ENCODE results near the gene PRDM15. TPM values are rescaled to one million over a fixed set of nuclear protein-coding genes. Genes with fewer than 3 reads are reported as not detected.

The PRDM15 gene
- total RNA-seq, 1 donor from 2014 or later: 7.6 TPM

DNA sequence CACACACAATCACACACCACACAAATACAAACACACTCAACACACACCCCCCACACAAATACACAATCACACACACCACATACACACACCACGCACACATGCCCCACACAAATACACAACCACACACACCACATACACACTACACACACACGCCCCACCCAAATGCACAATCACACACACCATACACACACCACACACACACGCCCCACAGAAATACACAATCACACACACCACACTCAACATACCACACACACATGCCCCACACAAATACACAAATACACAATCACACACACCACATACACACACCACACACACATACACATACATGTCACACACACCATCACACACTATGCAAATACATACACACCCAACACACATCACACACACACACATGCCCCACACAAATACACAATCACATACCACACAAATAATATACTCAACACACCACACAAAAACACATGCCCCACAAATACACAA is 50.2 kb downstream of the PRDM15 start:
- no peak for DNase-seq (ENCODE audit: extremely low read depth, low read depth, low spot score)

DNA sequence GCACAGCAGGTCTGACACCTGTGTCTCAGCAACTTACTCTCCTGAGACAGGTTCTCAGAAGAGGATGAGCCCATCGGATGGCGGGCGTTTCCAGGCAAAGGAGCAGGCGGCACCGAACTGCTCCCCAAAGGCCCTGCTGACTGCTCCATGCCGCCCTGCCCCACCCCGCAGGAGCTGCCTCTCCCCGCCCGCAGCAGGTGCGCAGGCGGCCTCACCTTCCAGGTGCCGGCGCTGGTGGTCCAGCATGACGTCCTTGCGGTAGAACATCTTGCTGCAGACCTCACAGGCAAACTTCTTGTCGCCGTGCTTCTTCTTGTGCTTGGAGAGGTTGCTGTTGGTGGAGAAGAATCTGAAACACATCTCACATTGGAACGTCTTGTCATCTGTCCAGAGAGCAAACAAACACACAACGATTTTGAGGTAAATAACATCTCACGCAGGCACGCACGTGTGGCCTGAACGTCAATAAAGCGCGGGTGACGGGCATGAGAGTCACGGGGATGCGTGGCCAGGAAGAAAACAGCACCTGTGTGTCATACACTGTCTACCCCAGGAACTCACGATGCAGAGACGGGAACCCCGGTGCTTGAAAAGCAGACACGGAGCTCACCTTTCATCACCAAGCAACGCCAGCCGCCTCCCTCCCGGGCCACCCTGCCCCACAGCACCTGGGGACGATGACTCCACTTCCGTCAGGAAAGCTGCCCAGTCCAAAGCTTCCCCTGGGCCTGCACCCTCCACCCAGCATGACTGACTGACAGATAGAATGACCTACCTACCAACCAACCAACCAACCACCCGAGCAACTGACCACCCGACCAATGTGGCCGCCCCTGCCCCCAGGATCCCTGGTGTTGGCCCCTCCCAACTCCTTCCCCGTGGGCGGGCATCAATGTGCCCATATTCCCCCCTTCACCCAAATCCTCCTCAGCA is 50.9 kb downstream of the PRDM15 start:
- no peak for DNase-seq (ENCODE audit: extremely low read depth, low read depth, low spot score)

DNA sequence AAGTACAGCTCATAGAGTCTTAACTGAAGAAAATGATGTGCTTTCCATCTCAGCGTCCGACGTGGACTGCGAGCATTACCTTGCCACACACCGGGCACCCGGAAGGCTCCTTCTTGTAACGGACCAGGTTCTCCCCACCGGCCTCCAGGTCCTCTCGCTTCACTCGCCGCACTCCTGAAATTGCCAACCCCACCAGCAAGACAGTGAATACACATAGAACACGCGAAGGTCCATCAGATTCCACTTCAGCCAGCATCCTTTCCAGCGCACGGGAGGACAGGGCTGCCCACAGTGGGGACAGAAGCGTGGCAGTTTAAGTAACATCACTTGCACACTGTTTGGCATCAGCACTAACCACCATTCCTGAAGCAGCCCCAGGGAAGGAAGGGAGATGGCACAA is 53.3 kb downstream of the PRDM15 start:
- DNase-seq (ENCODE audit: extremely low read depth, low read depth, low spot score): no peak

DNA sequence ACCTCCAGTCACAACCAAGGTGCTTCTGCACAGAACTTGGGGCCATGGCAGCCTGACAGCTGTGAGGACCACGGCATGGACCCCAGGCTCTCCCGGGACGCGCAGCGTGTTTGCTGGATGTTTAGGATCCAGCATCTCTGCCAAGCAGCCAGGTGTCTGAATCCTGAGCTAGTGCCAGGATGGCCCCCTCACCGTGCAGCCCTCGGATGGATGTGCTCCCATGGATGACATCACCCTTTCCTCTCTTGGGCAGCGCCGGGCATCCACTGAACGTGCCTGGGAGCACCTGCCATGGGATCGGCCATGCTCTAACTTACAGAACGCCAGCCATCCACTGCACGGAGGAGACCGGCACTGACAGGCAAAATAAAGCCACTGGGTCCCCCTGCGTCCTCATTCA is 53.9 kb downstream of the PRDM15 start:
- no peak for DNase-seq (ENCODE audit: extremely low read depth, low read depth, low spot score)

DNA sequence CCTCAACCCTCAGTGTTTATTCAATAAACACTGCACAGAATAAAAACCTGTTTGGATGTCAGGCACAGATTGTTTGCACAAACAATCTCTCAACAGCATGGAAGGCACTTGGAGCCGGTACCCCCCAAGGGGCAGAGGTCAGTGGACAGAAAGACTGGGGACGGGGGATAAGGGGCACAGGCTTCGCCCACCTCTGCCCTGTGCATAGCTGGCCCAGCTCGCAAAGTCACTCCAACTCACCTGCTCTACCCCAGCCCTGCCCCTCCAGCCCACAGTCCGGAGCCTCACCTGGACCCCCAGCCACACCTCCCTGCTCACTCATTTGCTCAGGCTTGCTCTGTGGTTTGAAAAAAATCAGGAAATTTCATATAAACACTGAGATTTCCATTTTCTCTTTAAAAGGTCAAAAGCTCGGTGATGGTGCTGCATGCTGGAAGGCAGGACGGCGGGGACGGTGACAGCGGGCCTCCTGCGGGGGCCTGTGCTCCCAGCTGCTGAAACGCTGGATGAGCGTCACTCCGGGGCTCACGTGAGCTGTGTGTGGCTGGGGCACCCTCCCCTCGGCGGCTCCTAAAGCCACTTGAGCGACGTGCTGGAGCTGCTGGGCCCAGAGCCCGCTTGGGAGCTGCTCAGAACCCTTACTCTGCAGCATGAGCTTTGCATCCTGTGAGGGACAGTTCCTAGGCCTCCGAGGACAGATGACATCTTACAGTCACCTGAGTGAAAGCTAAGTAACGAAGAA is 54.5 kb downstream of the PRDM15 start:
- no peak for DNase-seq (ENCODE audit: extremely low read depth, low read depth, low spot score)

DNA sequence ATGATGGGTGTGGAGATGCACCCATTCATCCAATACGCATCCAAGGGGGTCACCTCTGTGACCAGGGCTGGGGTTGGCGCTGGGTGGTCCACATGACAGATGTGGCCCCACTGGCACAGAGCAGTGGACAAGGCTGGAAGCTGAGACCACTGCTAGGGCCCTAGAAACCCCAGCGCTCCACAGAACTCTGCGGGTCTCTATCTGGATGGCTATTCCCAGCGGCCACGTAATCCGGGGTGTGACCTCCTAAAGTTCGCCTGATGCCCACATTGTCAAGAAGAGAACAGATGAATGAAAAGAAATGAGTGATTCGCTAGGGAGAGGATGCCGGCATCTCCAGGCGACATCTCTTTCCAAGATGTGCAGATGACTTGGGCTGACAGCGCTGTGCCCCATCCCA is 55.2 kb downstream of the PRDM15 start:
- no peak for DNase-seq (ENCODE audit: extremely low read depth, low read depth, low spot score)

DNA sequence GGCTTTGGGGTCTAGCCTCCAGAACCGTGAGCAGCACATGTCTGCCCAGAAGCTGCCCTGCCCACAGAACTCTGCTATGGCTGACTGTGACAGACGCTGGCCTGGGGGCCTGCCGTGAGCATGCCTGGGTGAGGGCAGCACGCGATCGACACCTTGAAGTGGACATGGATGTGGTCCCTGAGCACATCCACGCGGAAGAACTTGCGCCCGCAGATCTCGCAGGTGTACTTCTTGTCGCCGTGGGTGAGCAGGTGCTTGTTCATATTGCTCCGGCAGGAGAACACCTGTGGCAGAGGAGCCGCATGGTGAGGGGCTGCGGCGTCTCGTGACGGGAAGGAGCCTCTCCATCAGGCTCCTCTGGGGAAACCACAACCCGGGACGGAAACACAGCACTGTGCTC is 56.0 kb downstream of the PRDM15 start:
- DNase-seq (ENCODE audit: extremely low read depth, low read depth, low spot score): no peak

DNA sequence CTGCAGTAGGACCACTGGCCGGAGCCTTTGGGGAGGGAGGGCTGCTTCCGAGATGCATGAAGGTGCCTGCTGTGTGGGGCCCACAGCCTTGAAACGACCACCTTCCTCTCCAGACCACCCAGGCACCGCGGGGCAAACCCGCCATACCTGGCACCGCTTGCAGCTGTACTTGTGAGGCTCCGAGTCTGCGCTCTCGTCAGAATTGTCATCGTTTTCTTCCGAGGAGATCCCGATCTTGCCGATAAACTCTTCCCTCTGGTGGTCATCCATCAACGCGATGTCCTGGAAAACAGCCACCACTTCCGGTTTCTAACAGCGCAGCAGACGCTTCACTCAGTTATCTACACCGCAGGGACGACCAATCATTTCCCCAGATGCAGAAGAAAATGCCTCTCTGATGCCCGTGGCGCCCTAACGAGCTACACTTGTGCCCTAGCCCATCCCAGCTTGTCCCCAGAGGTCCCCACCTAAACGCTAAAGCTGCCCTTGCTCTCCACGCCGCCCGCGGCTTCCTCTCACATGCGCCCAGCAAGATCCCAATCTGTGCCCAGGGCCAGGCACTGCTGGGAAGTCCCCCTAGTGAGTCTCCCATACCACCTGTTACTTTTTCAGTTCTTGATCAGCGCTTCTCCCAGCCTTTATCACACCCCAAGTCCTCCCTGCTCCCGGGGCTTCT is 57.2 kb downstream of the PRDM15 start:
- DNase-seq (ENCODE audit: extremely low read depth, low read depth, low spot score): no peak

DNA sequence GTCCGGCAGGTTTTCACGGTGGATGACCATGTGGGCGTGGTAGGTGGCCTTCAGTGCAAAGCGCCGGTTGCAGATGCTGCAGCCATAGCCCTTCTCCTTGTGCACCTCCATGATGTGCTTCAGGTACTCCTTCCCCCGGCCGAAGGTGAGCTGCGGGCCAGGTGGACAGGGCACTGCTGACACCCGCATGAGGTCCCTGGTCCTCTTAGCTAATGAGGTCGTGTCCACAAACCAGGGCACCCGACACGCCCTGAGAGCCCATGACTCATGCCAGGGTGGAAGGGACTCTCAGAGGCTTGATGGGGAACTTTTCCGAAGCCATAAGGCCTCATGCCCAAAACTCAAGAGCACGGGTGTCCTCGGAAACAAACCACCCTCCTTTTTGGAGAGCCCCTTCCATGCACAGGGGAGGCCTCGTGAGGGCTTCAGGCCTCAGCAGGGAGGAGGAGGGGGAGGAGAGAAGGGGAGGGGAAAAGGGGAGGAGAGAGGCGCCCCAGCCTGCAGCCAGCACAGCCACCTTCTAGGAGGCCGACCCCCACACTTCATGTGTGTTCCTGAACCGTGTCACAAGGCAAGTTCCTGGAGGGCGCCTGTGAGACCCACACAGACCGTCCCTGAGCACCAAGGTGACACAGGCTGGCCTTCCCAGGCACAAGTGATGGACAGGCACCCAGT is 57.9 kb downstream of the PRDM15 start:
- no peak for DNase-seq (ENCODE audit: extremely low read depth, low read depth, low spot score)

DNA sequence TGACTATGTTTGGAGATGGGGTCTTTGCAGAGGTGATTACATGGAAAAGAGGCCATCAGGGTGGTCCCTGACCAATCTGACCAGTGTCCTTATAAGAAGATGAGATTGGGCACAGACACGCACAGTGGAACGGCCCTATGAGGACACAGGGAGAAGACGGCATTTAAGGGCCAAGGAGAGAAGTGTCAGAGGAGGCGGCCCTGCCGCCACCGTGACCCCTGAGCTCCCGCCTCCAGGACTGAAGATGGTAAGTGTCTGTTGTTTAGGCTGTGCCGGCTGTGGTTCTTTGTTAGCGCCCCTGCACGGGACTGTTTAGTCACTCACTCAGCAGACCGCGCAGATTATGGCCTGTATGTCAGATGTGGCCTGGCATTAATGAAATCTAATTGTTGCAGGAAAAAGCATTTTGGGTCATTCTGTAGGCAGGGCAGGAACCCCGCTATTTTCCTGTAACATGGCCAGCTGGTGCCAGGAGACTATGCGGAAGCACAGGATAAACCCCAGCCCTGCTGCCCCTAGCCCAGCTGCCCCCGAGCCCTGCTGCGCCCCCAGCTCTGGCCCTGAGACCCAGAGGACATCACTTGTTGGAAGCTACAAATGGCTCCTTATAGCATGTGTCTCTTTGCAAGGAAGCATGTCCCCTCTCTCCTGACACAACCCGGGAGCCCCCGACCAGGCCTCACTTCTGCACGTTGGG is 58.6 kb downstream of the PRDM15 start:
- no peak for DNase-seq (ENCODE audit: extremely low read depth, low read depth, low spot score)

DNA sequence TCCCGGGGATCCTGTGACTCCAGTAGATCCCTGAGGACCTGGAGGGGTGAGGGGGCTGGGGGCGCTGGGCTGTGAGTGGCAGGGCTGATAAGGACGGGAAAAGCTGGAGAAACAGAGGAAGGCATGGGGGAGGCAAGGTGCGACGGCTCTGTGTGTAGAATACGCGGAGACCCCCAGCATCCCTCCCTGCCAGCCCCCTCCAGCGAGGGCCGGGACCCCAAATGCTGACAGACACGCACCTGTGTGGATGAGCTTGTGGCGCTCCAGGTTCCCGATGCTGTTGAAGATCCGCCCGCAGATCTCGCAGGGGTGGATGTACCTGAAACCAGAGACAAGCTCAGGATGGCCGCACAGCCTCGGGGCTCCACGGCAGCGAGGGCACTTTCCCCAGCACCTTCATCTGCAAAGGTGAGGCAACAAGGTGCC is 59.3 kb downstream of the PRDM15 start:
- DNase-seq (ENCODE audit: extremely low read depth, low read depth, low spot score): no peak

DNA sequence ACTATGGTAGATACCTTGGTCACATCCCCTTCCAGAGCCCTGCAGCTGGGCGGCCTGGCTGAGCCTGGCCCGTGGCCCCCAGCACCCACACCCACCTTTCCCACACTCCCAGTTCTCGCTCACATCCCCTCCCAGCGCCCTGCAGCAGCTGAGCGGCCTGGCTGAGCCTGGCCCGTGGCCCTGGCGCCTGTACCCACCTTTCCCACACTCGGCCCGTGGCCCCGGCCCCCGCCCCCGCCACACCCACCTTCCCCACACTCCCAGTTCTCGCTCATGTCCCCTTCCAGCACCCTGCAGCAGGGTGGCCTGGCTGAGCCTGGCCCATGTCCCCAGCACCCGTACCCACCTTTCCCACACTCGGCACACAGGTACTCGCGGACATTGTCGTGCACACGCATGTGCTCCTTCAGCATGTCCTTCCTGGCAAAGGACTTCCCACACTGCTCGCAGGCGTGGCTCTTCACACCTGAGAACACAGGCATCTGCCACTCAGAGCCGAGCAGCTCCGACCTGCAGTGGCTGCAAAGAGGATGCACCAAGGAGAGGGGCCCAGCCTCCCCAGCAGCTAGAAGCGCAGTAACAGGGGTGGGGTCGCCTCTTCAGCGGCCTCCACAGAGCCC is 59.8 kb downstream of the PRDM15 start:
- DNase-seq (ENCODE audit: extremely low read depth, low read depth, low spot score): no peak

DNA sequence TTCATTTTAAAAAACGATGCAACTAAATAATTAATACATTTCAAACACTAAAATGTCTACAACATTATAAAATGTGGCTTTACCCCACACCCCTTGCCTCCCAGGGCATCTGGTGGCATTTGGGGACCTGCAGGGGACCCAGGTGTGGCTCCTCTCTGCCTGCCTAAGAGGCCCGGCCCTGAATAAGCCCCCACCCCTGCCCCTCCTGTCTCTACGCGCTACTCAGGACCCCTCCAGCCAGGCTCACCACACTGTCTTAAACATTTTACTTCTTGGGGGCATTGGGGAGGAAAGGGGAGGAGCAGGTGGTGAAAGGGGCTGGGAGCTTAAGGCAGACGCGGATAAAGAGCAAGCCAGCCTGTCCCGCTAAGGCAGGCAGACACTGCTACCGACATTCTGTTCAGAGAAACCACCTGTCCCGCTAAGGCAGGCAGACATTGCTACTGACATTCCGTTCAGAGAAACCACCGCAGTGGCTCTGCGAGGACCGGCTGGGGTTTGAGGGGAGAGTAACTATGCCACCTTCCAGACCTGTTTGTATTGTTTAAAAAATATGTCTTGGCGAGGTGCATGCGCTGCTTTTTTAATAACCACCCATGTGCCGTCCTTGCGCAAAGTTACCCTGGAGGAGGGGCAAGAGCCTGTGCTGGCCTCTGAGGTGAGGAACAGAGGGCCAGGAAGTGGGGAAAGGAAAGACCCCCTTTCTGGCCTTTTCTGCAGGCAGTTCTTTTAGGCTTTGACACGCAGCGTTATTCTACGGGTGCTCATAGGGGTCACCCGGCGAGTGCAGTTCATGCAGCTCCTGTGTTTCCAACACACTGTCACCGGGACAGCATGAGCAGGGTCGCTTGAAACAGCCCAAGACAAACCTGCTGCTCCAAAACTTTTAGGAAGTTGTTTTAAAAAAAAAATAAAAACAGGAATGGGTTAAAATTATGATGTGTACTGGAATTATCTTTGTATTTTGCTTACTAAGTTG is 61.0 kb downstream of the PRDM15 start:
- no peak for DNase-seq (ENCODE audit: extremely low read depth, low read depth, low spot score)

DNA sequence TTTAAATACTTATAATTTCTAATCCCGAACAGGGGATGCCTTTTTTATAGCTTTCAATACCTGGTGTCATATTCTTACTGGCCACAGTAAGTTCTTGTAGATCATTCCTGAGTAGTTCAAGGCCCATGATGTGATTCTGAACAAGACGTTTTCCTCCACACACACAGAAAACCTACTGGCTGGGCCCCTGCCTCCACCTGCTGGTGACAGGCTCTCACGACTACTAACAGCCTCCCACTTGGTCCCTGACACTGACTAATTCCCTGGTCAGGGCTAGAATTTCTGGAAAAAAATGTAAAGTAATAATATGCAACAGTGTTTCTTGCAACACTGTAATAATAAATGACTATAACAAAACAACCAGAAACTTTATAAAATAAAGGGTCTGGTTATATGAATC is 61.9 kb downstream of the PRDM15 start:
- no peak for DNase-seq (ENCODE audit: extremely low read depth, low read depth, low spot score)

DNA sequence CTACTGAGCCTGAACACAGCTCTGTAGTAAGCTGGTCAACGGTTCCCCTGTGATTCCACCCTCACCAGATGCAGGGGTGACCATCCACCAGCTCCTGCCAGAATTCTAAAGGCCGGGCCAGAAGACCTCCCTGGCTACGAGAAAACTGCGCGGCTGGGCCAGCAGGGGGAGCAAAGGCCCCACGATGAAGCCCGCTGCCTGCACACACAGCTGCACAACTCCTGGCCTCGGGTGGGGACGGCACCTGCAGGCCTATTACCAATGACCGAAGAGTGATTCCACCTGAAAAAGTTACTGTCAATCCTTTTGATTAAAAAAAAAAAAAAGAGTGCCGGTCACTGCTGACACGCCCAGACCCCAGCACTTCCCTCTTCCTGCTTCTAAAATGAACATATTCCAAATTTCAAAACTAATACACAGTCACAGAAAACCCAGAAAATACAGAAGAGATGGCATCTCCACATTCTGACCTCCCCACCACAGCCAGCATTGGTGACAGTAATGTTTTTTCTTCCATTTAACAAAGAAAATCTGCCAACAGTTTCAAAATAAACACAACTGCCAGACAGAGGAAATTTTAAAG is 62.5 kb downstream of the PRDM15 start:
- no peak for DNase-seq (ENCODE audit: extremely low read depth, low read depth, low spot score)

DNA sequence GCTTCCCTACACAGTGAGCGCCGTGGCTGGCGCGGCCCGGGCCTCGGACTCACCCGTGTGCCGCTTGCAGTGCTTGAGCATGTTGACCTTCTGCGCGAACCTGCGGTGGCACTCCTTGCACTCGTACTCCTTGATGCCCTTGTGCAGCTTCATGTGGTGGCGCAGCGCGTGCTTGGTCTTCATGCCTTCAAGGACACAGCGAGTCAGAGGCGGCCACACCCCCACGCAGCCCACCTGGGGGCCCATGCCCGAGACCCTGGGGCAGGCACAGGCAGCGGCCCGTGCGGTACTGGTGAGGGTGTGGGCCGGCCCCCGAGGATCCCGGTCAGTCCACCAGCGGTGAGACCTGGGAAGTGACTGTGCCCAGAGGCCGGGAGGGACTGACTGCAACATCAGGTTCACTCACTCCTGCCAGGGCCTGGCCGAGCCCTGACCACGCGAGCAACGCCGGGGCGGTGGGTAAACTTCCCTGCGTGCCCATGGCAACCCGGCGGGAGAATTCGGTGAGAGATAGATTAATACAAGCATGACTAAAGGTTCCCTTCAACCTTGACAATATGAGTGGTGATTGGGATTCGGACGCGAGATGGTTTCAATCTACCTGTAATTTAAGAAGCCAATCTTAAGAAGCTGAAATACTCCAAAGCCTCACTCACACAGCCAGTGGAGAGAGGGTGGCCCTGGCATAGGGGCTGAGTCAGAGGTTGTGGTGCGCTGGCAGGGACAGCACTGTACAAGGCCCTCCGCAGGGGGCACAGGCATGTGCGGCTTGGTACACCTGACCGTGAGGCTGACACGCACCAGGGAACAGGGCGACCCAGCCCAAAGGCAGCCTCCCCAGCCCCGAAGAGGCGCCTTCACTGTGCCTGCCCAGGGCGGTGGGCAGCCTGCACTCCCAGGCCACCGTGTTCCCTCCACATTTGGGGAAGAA is 63.2 kb downstream of the PRDM15 start:
- no peak for DNase-seq (ENCODE audit: extremely low read depth, low read depth, low spot score)

DNA sequence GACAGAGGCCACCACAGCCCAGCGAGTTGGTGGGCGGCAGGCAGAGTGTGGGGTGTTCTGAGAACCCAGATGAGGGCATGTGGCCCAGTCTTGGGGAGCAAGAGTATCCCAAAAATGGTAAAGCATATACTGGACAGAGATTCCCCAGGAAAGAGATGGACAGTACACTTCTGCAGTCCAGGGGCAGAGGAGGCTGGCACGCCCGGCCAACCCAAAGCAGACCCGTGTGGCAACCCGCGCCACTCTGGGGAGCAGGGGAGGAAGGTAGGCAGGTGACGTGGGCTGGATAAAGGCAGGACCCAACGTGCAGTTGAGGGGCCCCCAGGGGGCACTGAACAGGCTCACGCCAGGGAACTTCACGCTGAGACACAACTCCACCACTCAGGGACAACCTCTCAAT is 65.9 kb downstream of the PRDM15 start:
- DNase-seq (ENCODE audit: extremely low read depth, low read depth, low spot score): no peak

All from glomerular endothelial cell (primary cell).